Measurements from ENCODE around the gene NUDT22.

DNA sequence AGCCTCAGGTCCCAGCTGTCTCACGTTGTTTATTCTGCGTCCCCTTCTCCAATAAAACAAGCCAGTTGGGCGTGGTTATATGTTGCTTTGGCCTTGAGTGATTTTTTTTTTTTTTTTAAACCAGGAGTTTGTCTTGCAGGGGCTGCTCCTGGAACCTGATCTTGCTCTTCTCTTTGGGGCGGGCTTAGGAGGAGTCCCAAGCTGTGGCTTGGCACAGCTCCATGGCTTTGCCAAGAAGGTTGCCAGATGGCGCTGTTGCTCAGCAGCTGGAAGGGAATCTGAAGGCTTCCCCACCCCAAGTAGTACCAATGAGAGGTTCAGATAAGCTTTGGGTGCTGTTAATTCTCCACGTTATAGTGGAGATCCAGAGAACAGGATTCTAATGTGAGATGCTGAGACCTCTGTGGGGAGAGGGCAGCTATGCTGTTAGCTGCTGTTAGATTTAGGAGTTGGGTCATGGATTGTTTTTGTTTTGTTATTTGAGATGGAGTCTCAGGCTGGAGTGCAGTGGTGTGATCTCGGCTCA is 21.5 kb upstream of the NUDT22 start:
- TF ChIP-seq CEBPB (IDR thresholded peaks at IDR 0.05; ENCODE audit: low read depth, low read length) (no peak), MAZ (IDR thresholded peaks at IDR 0.05; ENCODE audit: borderline replicate concordance, low read depth, low read length) (peak; percentile 76; the same call in 1 of the 2 replicates)
- TF ChIP-seq, protein P1, sequence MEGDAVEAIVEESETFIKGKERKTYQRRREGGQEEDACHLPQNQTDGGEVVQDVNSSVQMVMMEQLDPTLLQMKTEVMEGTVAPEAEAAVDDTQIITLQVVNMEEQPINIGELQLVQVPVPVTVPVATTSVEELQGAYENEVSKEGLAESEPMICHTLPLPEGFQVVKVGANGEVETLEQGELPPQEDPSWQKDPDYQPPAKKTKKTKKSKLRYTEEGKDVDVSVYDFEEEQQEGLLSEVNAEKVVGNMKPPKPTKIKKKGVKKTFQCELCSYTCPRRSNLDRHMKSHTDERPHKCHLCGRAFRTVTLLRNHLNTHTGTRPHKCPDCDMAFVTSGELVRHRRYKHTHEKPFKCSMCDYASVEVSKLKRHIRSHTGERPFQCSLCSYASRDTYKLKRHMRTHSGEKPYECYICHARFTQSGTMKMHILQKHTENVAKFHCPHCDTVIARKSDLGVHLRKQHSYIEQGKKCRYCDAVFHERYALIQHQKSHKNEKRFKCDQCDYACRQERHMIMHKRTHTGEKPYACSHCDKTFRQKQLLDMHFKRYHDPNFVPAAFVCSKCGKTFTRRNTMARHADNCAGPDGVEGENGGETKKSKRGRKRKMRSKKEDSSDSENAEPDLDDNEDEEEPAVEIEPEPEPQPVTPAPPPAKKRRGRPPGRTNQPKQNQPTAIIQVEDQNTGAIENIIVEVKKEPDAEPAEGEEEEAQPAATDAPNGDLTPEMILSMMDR (conservative IDR thresholded peaks at IDR 0.05; ENCODE audit: low read depth, low read length), result peak; percentile 96

Measured in IMR-90 (cell line).